HG02884 (cell line): Measurements from ENCODE around the gene KRTAP8-1.

Source experiments
- ATAC-seq: cut with Tn5 transposase; IDR thresholded peaks from one replicate; pipeline ENCODE4 v1.9.1; 2021; ENCODE audit warnings: mild to moderate bottlenecking, moderate library complexity; ENCODE audit not compliant: unreplicated experiment

KRTAP8-1 gene

GRCh38 chr21:30813174-30813573, at the start of gene KRTAP8-1:
TSS of gene KRTAP8-1 (minus strand) at chr21:30813274. CDS start at chr21:30813220, 54 bp downstream.
- ATAC-seq, result no peak

DNA sequence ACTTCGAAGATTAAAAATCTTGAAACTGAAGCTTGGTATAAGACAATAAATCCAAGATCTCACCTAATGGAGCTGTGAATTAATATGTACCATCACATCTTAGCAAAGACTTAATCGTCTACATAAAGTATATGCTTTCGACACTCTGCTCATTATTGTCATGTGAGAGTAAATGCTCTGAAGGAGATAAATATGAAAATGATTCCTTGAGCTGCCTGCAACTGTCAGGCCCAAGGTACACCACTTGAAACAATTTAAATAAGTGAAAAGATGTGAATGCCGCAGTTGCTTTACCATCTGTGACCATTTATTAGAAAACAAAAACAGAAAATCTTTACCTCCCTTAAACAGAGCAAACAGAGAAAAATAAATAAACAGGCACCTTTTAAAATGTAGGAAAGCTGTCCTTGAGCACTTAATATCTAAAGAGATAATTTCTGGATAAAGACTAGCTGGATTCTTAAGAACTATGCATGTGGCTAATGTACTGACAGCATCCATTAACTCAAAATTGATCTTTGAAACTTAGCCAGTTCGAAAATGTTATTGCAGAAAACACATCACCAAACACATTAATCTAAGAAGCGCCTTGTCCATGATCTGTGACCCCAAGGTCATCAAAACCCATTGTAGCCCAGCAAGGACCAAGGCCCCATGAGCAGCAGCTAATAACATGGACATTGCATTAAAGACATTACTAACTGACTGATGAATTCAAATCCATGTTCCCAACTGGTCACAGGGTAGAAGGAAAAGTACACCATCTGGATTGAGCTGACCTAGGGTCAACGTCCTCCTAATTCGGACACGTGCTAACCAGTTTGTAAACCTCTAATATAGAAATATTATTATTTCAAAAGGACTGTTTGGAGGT, 34.8 kb upstream of the KRTAP8-1 start:
- no peak for ATAC-seq

GRCh38 chr21:30842990-30843389, 29.9 kb upstream of the KRTAP8-1 start:
- no peak for ATAC-seq

GRCh38 chr21:30839304-30839703, 26.2 kb upstream of the KRTAP8-1 start:
- ATAC-seq, result no peak

DNA sequence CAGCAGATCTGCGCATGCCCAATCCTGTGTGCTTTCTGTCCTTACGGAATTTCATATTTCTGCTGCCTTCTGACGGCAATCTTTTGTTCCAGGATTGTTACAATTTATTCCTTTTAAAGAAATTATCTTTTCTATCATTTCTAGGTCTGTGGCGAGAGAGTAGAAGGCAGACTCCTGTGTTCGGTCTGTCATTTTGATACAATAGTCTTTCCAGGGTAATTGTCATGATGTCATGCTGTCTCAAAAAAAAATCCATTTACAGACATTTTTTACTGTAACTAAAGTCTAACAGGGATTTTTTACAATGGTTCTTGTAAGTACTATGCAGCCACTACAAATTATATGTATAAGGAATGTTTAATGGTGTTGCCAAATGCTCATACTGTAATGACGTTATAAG, 25.5 kb upstream of the KRTAP8-1 start:
- ATAC-seq, result no peak

DNA sequence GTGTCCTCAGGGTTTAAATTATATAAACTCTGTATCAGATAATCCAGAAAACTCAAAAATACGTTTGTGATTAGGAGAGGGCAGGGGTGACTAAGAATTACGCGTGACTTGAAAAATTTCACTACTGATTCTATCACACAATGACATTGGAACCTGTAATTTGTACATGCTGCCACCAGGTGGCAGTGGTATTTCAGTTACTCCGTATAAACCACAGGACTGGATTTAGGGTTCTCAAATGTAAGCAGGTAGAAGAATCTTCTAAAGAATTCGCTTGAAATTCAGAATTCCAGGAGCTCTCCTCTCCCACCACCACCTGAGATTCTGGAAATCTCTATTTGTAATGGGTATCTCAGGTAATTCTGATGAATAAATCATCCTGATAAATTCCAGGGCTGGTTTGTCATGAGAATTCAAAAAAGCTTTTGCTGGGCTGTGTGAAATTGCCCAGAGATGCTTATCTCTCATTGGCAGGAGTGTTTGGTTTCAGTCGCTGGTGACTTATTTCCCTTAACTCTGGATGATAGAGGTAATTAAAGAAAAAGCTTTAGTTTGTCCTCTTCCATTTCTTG, 18.2 kb upstream of the KRTAP8-1 start:
- no peak for ATAC-seq

DNA sequence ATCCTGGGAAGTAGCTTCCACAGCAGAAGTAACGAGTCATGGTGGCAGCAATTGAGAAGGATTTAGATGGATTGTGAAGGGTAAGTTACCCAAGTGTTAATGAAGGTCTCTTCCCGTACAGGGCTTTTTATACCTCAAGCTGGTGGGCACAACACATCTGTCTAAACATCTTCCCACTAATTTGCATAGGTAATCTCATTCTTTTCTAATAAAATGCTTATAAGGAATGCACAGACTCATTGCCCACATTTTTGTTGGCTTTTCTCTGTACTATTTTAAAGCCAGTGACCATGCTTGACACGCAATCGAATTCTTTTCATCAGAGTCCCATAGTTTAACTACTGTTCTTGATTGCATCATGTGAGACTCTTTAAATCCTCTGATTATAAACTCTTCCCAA, 16.6 kb upstream of the KRTAP8-1 start, which contains the start of gene KRTAP7-1:
TSS of gene KRTAP7-1 (minus strand) at position 101 of the 400 bp plus-strand sequence. CDS start at position 40, 61 bp downstream.
- ATAC-seq, result no peak

- ATAC-seq, result no peak
These were observed 6.0 kb upstream of the KRTAP8-1 start for GRCh38 chr21:30818837-30819610.

DNA sequence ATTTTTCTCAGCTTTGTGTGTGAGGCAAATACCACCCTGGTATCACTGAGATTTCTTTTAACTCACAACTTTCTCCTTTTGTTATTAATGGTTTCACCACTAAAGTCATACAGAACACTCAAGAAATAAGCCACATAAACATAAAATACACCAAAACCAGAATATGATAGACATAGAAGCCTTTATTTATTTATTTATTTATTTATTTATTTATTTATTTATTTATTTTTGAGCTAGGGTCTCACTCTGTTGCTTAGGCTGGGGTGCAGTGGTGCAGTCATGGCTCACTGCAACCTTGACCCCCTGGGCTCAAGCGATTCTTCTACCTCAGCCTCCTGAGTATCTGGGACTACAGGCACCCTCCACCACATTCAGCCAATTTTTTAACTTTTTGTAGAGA, 12.5 kb downstream of the KRTAP8-1 start:
- ATAC-seq, result no peak

DNA sequence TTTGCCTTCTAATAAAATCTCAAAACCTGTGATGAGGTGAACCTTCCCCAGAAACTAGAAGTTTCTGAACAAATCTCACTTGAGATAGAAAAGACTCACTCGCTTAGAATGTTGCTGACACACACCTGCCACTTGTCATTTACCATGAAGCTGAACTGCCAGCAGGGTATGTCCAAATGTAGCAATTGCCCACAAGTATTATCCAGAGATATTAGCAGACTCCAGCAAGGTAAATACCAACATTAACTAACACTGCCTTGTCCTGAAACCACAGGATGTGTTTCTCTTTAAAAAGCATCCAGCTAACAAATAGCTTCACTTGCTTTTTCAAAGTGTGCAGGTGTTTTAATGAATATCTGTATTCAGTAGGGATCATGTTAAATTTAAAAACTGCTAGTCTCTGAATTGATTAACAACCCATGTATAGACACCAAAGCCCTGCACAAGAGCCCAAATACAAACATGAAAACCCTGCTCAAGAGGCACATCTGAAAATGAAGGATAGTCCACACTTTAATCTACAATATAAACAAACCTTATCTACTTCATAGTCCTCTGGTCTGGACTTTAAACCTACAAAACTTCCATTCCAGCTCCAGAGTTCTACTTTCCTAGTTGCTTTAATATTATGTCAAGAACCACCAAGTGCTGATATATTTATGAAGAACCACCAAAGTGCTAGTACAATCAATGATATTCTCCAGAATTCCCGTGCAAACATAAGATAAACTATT, 19.3 kb downstream of the KRTAP8-1 start:
- no peak for ATAC-seq

- ATAC-seq, result no peak
These were observed 33.8 kb downstream of the KRTAP8-1 start for GRCh38 chr21:30779249-30779648.

DNA sequence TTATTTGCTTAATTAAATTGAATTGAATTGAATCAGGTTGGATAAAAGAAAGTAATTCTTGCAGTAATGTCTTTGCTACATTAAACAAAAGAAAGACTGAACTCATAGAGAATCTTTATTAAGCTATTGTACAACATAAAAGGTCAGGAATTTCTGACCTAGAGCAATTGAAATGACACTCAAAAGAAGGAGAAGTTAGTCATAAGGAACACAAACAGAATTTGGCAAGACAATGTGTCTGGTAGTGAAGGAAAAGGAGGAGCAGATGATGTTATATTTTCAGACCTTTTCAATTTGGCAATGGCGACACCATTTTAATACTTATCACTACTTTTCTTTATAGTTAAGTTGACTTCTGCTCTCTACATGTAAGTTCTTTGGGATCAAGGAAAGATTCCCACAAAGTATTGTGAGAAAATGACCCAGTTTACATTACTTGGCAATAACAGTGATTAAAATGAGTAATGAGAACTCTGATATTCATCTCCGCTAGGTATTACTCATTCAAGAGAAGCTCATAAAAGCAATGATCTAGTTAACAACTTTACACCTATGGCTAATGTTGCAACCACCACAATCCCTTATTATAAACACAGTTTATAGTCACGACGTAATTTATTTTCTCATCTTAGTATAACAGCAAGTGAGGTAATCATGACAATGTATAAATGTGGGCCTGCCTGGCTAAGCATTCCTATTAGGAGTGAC, 43.2 kb downstream of the KRTAP8-1 start:
- ATAC-seq, result no peak
